ENCODE results near the gene RHEX.
"Not testable (repeated sequence)": the region's sequence is repeated elsewhere in the genome, so short reads cannot be mapped to it uniquely, and the experiment has no call there.

RHEX gene

GRCh38 chr1:206037581-206037980 lies 15.4 kb upstream of the RHEX start:
- peaks cover 12 to 19% of the 10 kb centered on the region in 2 donors for H3K4me1 Mint-ChIP-seq (ENCODE audit: low read depth in 2 of 2)
- peaks cover 8 to 23% of the 10 kb centered on the region in 2 donors for H3K27me3 Mint-ChIP-seq
- H3K27ac Mint-ChIP-seq: no peak overlapping the region
- DNase-seq (no peak), ATAC-seq (replicated peaks) (no peak)
- no peaks in the 10 kb centered on the region for H3K9me3 Mint-ChIP-seq
- no peak overlapping the region for H3K4me3 Mint-ChIP-seq
- H3K36me3 Mint-ChIP-seq (ENCODE audit: insufficient read depth): no peaks in the 10 kb centered on the region

GRCh38 chr1:206039046-206039973 lies 13.7 kb upstream of the RHEX start:
- Mint-ChIP-seq H3K4me3 (peak overlapping the region in 1 of 2 donors; percentile 52), H3K27ac (peak overlapping the region in 1 of 2 donors; percentile 79), H3K27me3 (peaks cover 8 to 19% of the 10 kb centered on the region in 2 donors), H3K9me3 (no peaks in the 10 kb centered on the region), H3K4me1 (ENCODE audit: low read depth in 2 of 2) (peaks cover 12 to 19% of the 10 kb centered on the region in 2 donors), H3K36me3 (ENCODE audit: insufficient read depth) (no peaks in the 10 kb centered on the region)
- no peak for DNase-seq
- ATAC-seq (replicated peaks): peak; percentile 35

- Mint-ChIP-seq H3K27ac (no peak overlapping the region), H3K9me3 (no peaks in the 10 kb centered on the region), H3K4me1 (ENCODE audit: low read depth in 2 of 2) (peaks cover 12 to 13% of the 10 kb centered on the region in 2 donors), H3K4me3 (no peak overlapping the region), H3K36me3 (ENCODE audit: insufficient read depth) (no peaks in the 10 kb centered on the region), H3K27me3 (peaks cover 0 to 11% of the 10 kb centered on the region in 2 donors)
- DNase-seq: no peak
- ATAC-seq (replicated peaks): no peak
Measured at GRCh38 chr1:206040328-206040727, 12.6 kb upstream of the RHEX start.

GRCh38 chr1:206041640-206042039 lies 11.3 kb upstream of the RHEX start:
- H3K4me1 Mint-ChIP-seq (ENCODE audit: low read depth in 2 of 2): peaks cover 12 to 13% of the 10 kb centered on the region in 2 donors
- H3K9me3 Mint-ChIP-seq: no peaks in the 10 kb centered on the region
- peaks cover 0 to 6% of the 10 kb centered on the region in 2 donors for H3K27me3 Mint-ChIP-seq
- DNase-seq (no peak), ATAC-seq (replicated peaks) (no peak)
- H3K27ac Mint-ChIP-seq: no peak overlapping the region
- no peaks in the 10 kb centered on the region for H3K36me3 Mint-ChIP-seq (ENCODE audit: insufficient read depth)
- H3K4me3 Mint-ChIP-seq: no peak overlapping the region

GRCh38 chr1:206047271-206047670 lies 5.7 kb upstream of the RHEX start:
- no peaks in the 10 kb centered on the region for H3K9me3 Mint-ChIP-seq
- H3K4me3 Mint-ChIP-seq: no peak overlapping the region
- H3K4me1 Mint-ChIP-seq (ENCODE audit: low read depth in 2 of 2): peaks cover 0 to 8% of the 10 kb centered on the region in 2 donors
- H3K36me3 Mint-ChIP-seq (ENCODE audit: insufficient read depth): no peaks in the 10 kb centered on the region
- DNase-seq (no peak), ATAC-seq (replicated peaks) (no peak)
- H3K27me3 Mint-ChIP-seq: peaks cover 15 to 19% of the 10 kb centered on the region in 2 donors
- H3K27ac Mint-ChIP-seq: no peak overlapping the region

GRCh38 chr1:206048582-206048981 lies 4.4 kb upstream of the RHEX start:
- H3K27ac Mint-ChIP-seq: no peak overlapping the region

GRCh38 chr1:206049293-206049692 lies 3.7 kb upstream of the RHEX start:
- H3K27me3 Mint-ChIP-seq: peaks cover 12 to 15% of the 10 kb centered on the region in 2 donors
- H3K4me3 Mint-ChIP-seq: no peak overlapping the region
- no peaks in the 10 kb centered on the region for H3K36me3 Mint-ChIP-seq (ENCODE audit: insufficient read depth)
- H3K9me3 Mint-ChIP-seq: no peaks in the 10 kb centered on the region
- H3K4me1 Mint-ChIP-seq (ENCODE audit: low read depth in 2 of 2): peaks cover 5 to 18% of the 10 kb centered on the region in 2 donors
- H3K27ac Mint-ChIP-seq: no peak overlapping the region
- DNase-seq (no peak), ATAC-seq (replicated peaks) (no peak)

More at GRCh38 chr1:206048582-206048981, 4.4 kb upstream of the RHEX start:
- peaks cover 12 to 15% of the 10 kb centered on the region in 2 donors for H3K27me3 Mint-ChIP-seq
- H3K36me3 Mint-ChIP-seq (ENCODE audit: insufficient read depth): no peaks in the 10 kb centered on the region
- H3K9me3 Mint-ChIP-seq: no peaks in the 10 kb centered on the region
- DNase-seq (no peak), ATAC-seq (replicated peaks) (no peak)
- H3K4me1 Mint-ChIP-seq (ENCODE audit: low read depth in 2 of 2): peaks cover 5 to 17% of the 10 kb centered on the region in 2 donors
- H3K4me3 Mint-ChIP-seq: no peak overlapping the region

- Mint-ChIP-seq H3K27ac (no peak overlapping the region), H3K4me3 (no peak overlapping the region)
Measured at GRCh38 chr1:206049919-206050600, 2.9 kb upstream of the RHEX start.

GRCh38 chr1:206050655-206051235 lies 2.2 kb upstream of the RHEX start:
- peaks cover 12 to 15% of the 10 kb centered on the region in 2 donors for H3K27me3 Mint-ChIP-seq
- no peak overlapping the region for H3K4me3 Mint-ChIP-seq
- H3K9me3 Mint-ChIP-seq: no peaks in the 10 kb centered on the region
- H3K4me1 Mint-ChIP-seq (ENCODE audit: low read depth in 2 of 2): peaks cover 5 to 18% of the 10 kb centered on the region in 2 donors
- ATAC-seq (replicated peaks) (peak; percentile 91), DNase-seq (peak in 1 of 3 experiments; percentile 11)
- peak overlapping the region in 1 of 2 donors; percentile 2 for H3K27ac Mint-ChIP-seq
- H3K36me3 Mint-ChIP-seq (ENCODE audit: insufficient read depth): no peaks in the 10 kb centered on the region

More at GRCh38 chr1:206049919-206050600, 2.9 kb upstream of the RHEX start:
- H3K9me3 Mint-ChIP-seq: no peaks in the 10 kb centered on the region
- peaks cover 5 to 18% of the 10 kb centered on the region in 2 donors for H3K4me1 Mint-ChIP-seq (ENCODE audit: low read depth in 2 of 2)
- no peaks in the 10 kb centered on the region for H3K36me3 Mint-ChIP-seq (ENCODE audit: insufficient read depth)
- ATAC-seq (replicated peaks) (no peak), DNase-seq (no peak)
- H3K27me3 Mint-ChIP-seq: peaks cover 12 to 15% of the 10 kb centered on the region in 2 donors

GRCh38 chr1:206052231-206052865 lies 625 bp upstream of the RHEX start:
- not testable (repeated sequence) for H3K4me3 Mint-ChIP-seq; ATAC-seq (replicated peaks); H3K36me3 Mint-ChIP-seq (ENCODE audit: insufficient read depth); H3K9me3 Mint-ChIP-seq; DNase-seq
- Mint-ChIP-seq H3K4me1 (ENCODE audit: low read depth in 2 of 2) (peaks cover 5 to 18% of the 10 kb centered on the region in 2 donors), H3K27ac (peak overlapping the region in 1 of 2 donors; percentile 23), H3K27me3 (peaks cover 12 to 15% of the 10 kb centered on the region in 2 donors)

GRCh38 chr1:206053616-206054015 lies 643 bp downstream of the RHEX start:
- Mint-ChIP-seq H3K4me1 (ENCODE audit: low read depth in 2 of 2) (peaks cover 5 to 18% of the 10 kb centered on the region in 2 donors), H3K4me3 (peak overlapping the region in 1 of 2 donors; percentile 24), H3K27ac (peak overlapping the region in 1 of 2 donors; percentile 27)
- not testable (repeated sequence) for H3K9me3 Mint-ChIP-seq; H3K36me3 Mint-ChIP-seq (ENCODE audit: insufficient read depth); ATAC-seq (replicated peaks); H3K27me3 Mint-ChIP-seq; DNase-seq

GRCh38 chr1:206055069-206055625 lies 2.2 kb downstream of the RHEX start:
- H3K27ac Mint-ChIP-seq; H3K9me3 Mint-ChIP-seq; DNase-seq; H3K36me3 Mint-ChIP-seq (ENCODE audit: insufficient read depth); H3K4me3 Mint-ChIP-seq; H3K27me3 Mint-ChIP-seq; ATAC-seq (replicated peaks): not testable (repeated sequence)
- peaks cover 5 to 19% of the 10 kb centered on the region in 2 donors for H3K4me1 Mint-ChIP-seq (ENCODE audit: low read depth in 2 of 2)
